BJ (cell line): ENCODE results near the gene PIF1. TPM values are rescaled to one million over a fixed set of nuclear protein-coding genes. Genes with fewer than 3 reads are reported as not detected.

Experiments
- CTCF ChIA-PET: fragments of 350-600 bp; formaldehyde crosslinking; extraction: SDS; loops from one replicate; lab custom pipeline; 2021; ENCODE audit warnings: antibody characterized with exemption, inconsistent platforms; lab: Yijun Ruan, JAX
- POLR2A ChIA-PET: fragments of 300-600 bp; sonication (Branson Sonifier 250); formaldehyde crosslinking; extraction: SDS; loops from one replicate; lab custom pipeline; 2021; ENCODE audit warnings: antibody characterized with exemption; lab: Charles Lee
- DNase-seq: peaks from one replicate; pipeline ENCODE4 v3.0.0-alpha.2; 2011; ENCODE audit warnings: low read depth
- H3K27me3 ChIP-seq: 2 replicates; pipeline ENCODE4 v1.6.0; 2011; ENCODE audit warnings: low read length; ENCODE audit not compliant: control insufficient read depth, insufficient read depth
- H3K36me3 ChIP-seq: 2 replicates; pipeline ENCODE4 v1.5.1; 2011; ENCODE audit warnings: low read length; ENCODE audit not compliant: control insufficient read depth, insufficient read depth
- H3K4me3 ChIP-seq: 2 replicates; pipeline ENCODE4 v1.5.1; 2011; ENCODE audit warnings: low read depth, mild to moderate bottlenecking, control low read depth, low read length
- polyA plus RNA-seq: library from polyadenylated mRNA; depleted of rRNA; stranded (reverse); fragments of >200 nt; gene quantifications from 2 replicates; pipeline ENCODE4 v1.2.3, GENCODE V29; 2011
- TF ChIP-seq, protein P1 (sequence below): IDR thresholded peaks from 2 replicates; pipeline ENCODE4 v1.5.1; 2011; ENCODE audit warnings: low read depth, mild to moderate bottlenecking, control low read depth, inconsistent platforms, low read length, moderate library complexity; ENCODE audit not compliant: insufficient read depth

PIF1 gene
- polyA plus RNA-seq, 1 experiment, result 10.8 TPM

- Histone ChIP-seq H3K27me3 (no peaks in the 10 kb centered on the region), H3K4me3 (no peak overlapping the region), H3K36me3 (peaks cover 2% of the 10 kb centered on the region; the same call in 1 of the 2 replicates)
- ChIA-PET CTCF (no interaction called here), POLR2A (no interaction called here)
- DNase-seq, result no peak
- TF ChIP-seq, protein P1, sequence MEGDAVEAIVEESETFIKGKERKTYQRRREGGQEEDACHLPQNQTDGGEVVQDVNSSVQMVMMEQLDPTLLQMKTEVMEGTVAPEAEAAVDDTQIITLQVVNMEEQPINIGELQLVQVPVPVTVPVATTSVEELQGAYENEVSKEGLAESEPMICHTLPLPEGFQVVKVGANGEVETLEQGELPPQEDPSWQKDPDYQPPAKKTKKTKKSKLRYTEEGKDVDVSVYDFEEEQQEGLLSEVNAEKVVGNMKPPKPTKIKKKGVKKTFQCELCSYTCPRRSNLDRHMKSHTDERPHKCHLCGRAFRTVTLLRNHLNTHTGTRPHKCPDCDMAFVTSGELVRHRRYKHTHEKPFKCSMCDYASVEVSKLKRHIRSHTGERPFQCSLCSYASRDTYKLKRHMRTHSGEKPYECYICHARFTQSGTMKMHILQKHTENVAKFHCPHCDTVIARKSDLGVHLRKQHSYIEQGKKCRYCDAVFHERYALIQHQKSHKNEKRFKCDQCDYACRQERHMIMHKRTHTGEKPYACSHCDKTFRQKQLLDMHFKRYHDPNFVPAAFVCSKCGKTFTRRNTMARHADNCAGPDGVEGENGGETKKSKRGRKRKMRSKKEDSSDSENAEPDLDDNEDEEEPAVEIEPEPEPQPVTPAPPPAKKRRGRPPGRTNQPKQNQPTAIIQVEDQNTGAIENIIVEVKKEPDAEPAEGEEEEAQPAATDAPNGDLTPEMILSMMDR, result no peak
Measured at GRCh38 chr15:64847876-64848716, 22.6 kb upstream of the PIF1 start.

DNA sequence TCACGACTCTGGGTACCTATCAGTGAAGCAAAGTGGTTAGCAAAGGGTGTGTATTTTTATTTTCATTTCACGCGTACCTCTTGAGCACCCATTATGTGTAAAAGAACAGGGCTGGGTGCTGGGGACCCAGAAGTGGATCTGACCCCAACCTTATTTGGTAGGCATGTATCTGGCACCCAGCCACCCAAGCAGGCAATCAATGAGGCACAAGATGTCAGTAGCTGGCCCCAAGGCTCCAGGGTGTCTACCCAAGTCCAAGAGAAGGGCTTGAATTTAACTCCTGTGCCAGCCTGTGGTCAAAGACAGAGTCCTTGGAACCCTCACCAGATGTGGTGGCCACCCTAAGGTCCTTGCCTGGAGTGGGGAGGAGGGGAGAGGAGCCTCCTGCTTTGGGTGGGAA, 22.0 kb upstream of the PIF1 start:
- H3K27me3 ChIP-seq, result no peaks in the 10 kb centered on the region
- ChIA-PET POLR2A (no interaction called here), CTCF (no interaction called here)
- peaks cover 2% of the 10 kb centered on the region; the same call in 1 of the 2 replicates for H3K36me3 ChIP-seq
- H3K4me3 ChIP-seq, result no peak overlapping the region
- TF ChIP-seq, protein P1, result no peak
- DNase-seq, result no peak

GRCh38 chr15:64847016-64847415, 21.6 kb upstream of the PIF1 start:
- peaks cover 2% of the 10 kb centered on the region; the same call in 1 of the 2 replicates for H3K36me3 ChIP-seq
- TF ChIP-seq, protein P1, result no peak
- H3K27me3 ChIP-seq, result no peaks in the 10 kb centered on the region
- no peak overlapping the region for H3K4me3 ChIP-seq
- ChIA-PET CTCF (no interaction called here), POLR2A (no interaction called here)
- DNase-seq, result no peak

DNA sequence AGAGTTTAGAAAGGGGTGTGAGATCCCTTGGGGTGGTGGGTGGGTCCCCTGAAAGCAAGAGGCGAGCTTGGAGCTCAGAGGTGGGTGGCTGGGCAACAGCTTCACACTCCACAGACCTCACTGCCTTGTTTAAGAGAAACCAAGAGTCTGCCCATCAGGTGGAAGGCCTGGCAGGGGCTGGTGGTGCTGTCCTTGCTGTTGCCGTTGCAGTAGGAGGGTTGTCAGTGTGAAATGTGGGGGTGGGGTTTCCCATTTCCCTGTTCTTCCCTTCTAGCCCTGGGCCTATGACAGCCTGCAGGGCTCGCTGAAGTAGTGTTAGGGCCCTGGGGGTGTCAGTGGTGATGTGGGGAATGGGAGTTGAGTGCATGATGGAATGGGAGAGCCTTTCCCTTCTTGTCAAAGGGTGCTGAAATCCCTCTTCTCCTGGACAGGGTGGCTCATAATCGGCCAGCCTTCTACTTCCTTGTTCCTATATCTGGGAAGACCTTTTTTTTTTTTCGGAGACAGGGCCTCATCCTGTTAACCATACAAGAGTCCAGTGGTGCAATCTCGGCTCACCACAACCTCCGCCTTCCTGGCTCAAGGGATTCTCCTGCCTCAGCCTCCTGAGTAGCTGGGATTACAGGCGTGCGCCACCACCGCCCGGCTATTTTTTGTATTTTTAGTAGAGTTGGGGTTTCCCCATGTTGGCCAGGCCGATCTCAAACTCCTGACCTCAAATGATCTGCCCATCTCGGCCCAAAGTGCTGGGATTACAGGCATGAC, 20.6 kb upstream of the PIF1 start:
- TF ChIP-seq, protein P1, result no peak
- ChIA-PET CTCF (interaction anchor here (1.9 to 2.7 kb wide), 2 partner anchors 36 to 59 kb away, joined by 4 to 10 read pairs; no protein-coding TSS in a partner anchor), POLR2A (no interaction called here)
- Histone ChIP-seq H3K36me3 (peaks cover 2% of the 10 kb centered on the region; the same call in 1 of the 2 replicates), H3K4me3 (no peak overlapping the region), H3K27me3 (no peaks in the 10 kb centered on the region)
- DNase-seq, result no peak

DNA sequence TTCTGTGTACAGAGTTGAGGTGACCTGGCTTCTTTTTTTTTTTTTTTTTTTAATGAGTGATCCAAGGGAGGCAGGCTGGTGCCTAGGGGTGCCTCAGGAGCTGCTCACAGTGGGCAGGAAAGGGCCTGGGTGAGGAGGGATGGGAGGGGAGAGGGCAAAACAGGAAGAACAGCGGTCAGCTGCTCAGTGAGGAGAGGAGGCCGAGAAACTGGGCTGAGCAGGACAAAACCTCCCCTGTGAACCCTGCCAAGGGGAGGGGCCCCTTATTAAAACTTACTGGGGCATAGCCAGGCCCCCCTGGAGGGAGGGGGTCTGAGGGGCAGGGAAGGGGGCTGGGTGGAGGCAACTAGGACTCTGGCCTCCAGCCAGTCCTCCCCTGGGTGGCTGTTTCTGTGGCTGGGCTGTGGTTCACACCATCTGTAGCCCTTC, 19.8 kb upstream of the PIF1 start:
- DNase-seq, result no peak
- Histone ChIP-seq H3K4me3 (peak overlapping the region; percentile 93), H3K27me3 (no peaks in the 10 kb centered on the region), H3K36me3 (peaks cover 2% of the 10 kb centered on the region; the same call in 1 of the 2 replicates)
- CTCF ChIA-PET, result interaction anchor here (1.6 to 2.7 kb wide), 3 partner anchors 10 to 60 kb away, joined by 4 to 10 read pairs (median 8); no protein-coding TSS in a partner anchor
- POLR2A ChIA-PET, result no interaction called here
- TF ChIP-seq, protein P1, result no peak
